ENCODE data around the gene STXBP4.

- TF ChIP-seq CREB5 (CRISPR knock-in tag; IDR thresholded peaks at IDR 0.05; ENCODE audit: low read depth) = no peak
- no peak for TF ChIP-seq ZFP30 (CRISPR knock-in tag; IDR thresholded peaks at IDR 0.05)
- TF ChIP-seq RARB (CRISPR knock-in tag; IDR thresholded peaks at IDR 0.05) = no peak
- TF ChIP-seq ISL1 (CRISPR knock-in tag; IDR thresholded peaks at IDR 0.05) = no peak
- no peak for TF ChIP-seq ZFP3 (CRISPR knock-in tag; IDR thresholded peaks at IDR 0.05)
- no peak for TF ChIP-seq SNAI2 (CRISPR knock-in tag; IDR thresholded peaks at IDR 0.05)
- TF ChIP-seq POU6F1 (CRISPR knock-in tag; IDR thresholded peaks at IDR 0.05; ENCODE audit: borderline replicate concordance, low read depth) = no peak
- no peak for TF ChIP-seq PATZ1 (CRISPR knock-in tag; IDR thresholded peaks at IDR 0.05; ENCODE audit: borderline replicate concordance)
- no peak for TF ChIP-seq TCF4 (CRISPR knock-in tag; IDR thresholded peaks at IDR 0.05; ENCODE audit: borderline replicate concordance)
These were observed 194.8 kb downstream of the STXBP4 start for GRCh38 chr17:55163408-55163807.
